ENCODE results near the gene TMEM120A.

DNA sequence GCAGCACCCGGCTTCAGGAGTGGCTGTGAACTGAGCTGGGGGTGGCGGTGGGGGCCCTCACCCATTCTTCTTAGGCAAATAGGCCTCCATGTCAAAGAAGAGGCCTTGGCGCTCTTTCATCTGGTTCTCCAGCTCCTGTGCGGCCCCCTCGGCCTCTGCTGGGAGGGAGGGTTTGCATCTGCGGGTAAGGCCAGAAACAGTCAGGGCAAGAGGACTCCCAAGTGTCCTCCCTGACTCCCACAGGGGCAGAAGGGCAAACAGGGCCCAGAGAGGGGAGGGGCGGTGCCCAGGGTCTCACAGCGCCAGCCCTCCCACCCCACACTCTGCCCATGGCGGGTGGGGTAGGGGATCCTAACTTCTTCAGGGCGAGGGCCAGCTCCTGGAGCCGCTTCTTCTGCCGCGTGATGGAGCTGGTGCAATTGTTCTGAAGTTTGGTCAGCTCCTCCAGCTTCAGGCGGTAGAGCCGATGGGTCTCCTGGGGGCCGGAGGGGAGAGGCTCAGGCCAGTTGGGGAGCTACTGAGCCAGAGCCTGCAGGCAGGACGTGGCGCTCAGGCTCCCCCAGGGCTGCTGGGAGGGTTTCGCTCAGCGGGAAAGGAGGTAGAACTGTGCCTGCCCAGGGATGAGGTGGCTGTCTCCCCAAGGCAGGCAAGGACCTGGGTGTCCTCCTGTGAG, 2.2 kb downstream of the TMEM120A start:
- TF ChIP-seq BACH2 (CRISPR knock-in tag; IDR thresholded peaks at IDR 0.05; ENCODE audit: borderline replicate concordance) (no peak), ZFP30 (CRISPR knock-in tag; IDR thresholded peaks at IDR 0.05) (no peak), RARB (CRISPR knock-in tag; IDR thresholded peaks at IDR 0.05) (no peak), CSDC2 (CRISPR knock-in tag; IDR thresholded peaks at IDR 0.05) (no peak), TOX (CRISPR knock-in tag; IDR thresholded peaks at IDR 0.05; ENCODE audit: borderline replicate concordance) (no peak), CREB5 (CRISPR knock-in tag; IDR thresholded peaks at IDR 0.05; ENCODE audit: low read depth) (no peak), OSR1 (CRISPR knock-in tag; IDR thresholded peaks at IDR 0.05) (no peak), ZNF8 (CRISPR knock-in tag; IDR thresholded peaks at IDR 0.05) (no peak), ESRRG (CRISPR knock-in tag; IDR thresholded peaks at IDR 0.05) (no peak), PATZ1 (CRISPR knock-in tag; IDR thresholded peaks at IDR 0.05; ENCODE audit: borderline replicate concordance) (no peak), ARNTL (CRISPR knock-in tag; IDR thresholded peaks at IDR 0.05; ENCODE audit: borderline replicate concordance, low read depth) (no peak), CSRNP3 (CRISPR knock-in tag; IDR thresholded peaks at IDR 0.05) (no peak), ZC3H10 (CRISPR knock-in tag; IDR thresholded peaks at IDR 0.05) (no peak)

All from SK-N-SH treated with all-trans-retinoic acid at 6 μM for 48 hours (cell line).